H9 (cell line): ENCODE measurements around the gene CLIP1. TPM values are rescaled to one million over a fixed set of nuclear protein-coding genes. Genes with fewer than 3 reads are reported as not detected.

ENCODE experiments used
- DNase-seq: peaks from one replicate; pipeline ENCODE4 v3.0.0-alpha.2; 2017
- H2AFZ ChIP-seq: one replicate; pipeline ENCODE4 v1.6.1; 2013; ENCODE audit warnings: mild to moderate bottlenecking, low read length, control low read depth, moderate library complexity
- H2AK5ac ChIP-seq: 2 replicates; pipeline ENCODE4 v1.6.1; 2013; ENCODE audit warnings: low read length, control low read depth, mixed read lengths; ENCODE audit not compliant: insufficient read length
- H2BK120ac ChIP-seq: one replicate; pipeline ENCODE4 v1.6.1; 2013; ENCODE audit warnings: low read depth, mild to moderate bottlenecking, low read length, control low read depth, inconsistent platforms; ENCODE audit not compliant: poor library complexity, severe bottlenecking
- H2BK12ac ChIP-seq: 2 replicates; pipeline ENCODE4 v1.6.1; 2013; ENCODE audit warnings: low read length, control low read depth, mixed read lengths, low read depth; ENCODE audit not compliant: insufficient read length
- H2BK15ac ChIP-seq: 2 replicates; pipeline ENCODE4 v1.6.1; 2013; ENCODE audit warnings: low read depth, low read length, control low read depth
- H2BK20ac ChIP-seq: one replicate; pipeline ENCODE4 v1.6.1; 2013; ENCODE audit warnings: low read depth, mild to moderate bottlenecking, low read length, control low read depth, inconsistent platforms; ENCODE audit not compliant: poor library complexity, severe bottlenecking
- H2BK5ac ChIP-seq: 2 replicates; pipeline ENCODE4 v1.6.1; 2013; ENCODE audit warnings: low read length, control low read depth, mixed read lengths; ENCODE audit not compliant: insufficient read length
- H3K14ac ChIP-seq: 2 replicates; pipeline ENCODE4 v1.6.1; 2013; ENCODE audit warnings: low read length, control low read depth; ENCODE audit not compliant: insufficient read depth
- H3K18ac ChIP-seq: 2 replicates; pipeline ENCODE4 v1.6.1; 2013; ENCODE audit warnings: low read depth, mild to moderate bottlenecking, mixed read lengths, low read length, control low read depth; ENCODE audit not compliant: insufficient read length
- H3K23ac ChIP-seq: 2 replicates; pipeline ENCODE4 v1.6.1; 2013; ENCODE audit warnings: low read length, control low read depth, mixed read lengths, low read depth; ENCODE audit not compliant: insufficient read length
- H3K23me2 ChIP-seq: 2 replicates; pipeline ENCODE4 v1.6.1; 2013; ENCODE audit warnings: low read depth, mild to moderate bottlenecking, mixed read lengths, low read length, control low read depth; ENCODE audit not compliant: insufficient read length, poor library complexity, severe bottlenecking
- H3K27ac ChIP-seq: 2 replicates; pipeline ENCODE4 v1.5.1; 2013; ENCODE audit warnings: low read length, control low read depth, mixed read lengths, low read depth; ENCODE audit not compliant: insufficient read length
- H3K27me3 ChIP-seq: 2 replicates; pipeline ENCODE4 v1.6.1; 2013; ENCODE audit warnings: low read length, control low read depth, inconsistent platforms; ENCODE audit not compliant: insufficient read depth
- H3K4ac ChIP-seq: 2 replicates; pipeline ENCODE4 v1.6.1; 2013; ENCODE audit warnings: low read depth, mild to moderate bottlenecking, control low read depth, inconsistent platforms, low read length, moderate library complexity
- H3K4me1 ChIP-seq: 2 replicates; pipeline ENCODE4 v1.6.1; 2013; ENCODE audit warnings: low read length, control low read depth, inconsistent platforms; ENCODE audit not compliant: insufficient read depth
- H3K4me2 ChIP-seq: 2 replicates; pipeline ENCODE4 v1.6.1; 2013; ENCODE audit warnings: low read length, control low read depth, mixed read lengths; ENCODE audit not compliant: insufficient read length, insufficient read depth
- H3K56ac ChIP-seq: 2 replicates; pipeline ENCODE4 v1.6.1; 2013; ENCODE audit warnings: low read depth, mild to moderate bottlenecking, mixed read lengths, low read length, control low read depth; ENCODE audit not compliant: insufficient read length
- H3K79me1 ChIP-seq: 2 replicates; pipeline ENCODE4 v1.6.1; 2013; ENCODE audit warnings: low read depth, mild to moderate bottlenecking, moderate library complexity, low read length, control low read depth, inconsistent platforms; ENCODE audit not compliant: insufficient read depth, poor library complexity, severe bottlenecking
- H3K79me2 ChIP-seq: 2 replicates; pipeline ENCODE4 v1.6.1; 2013; ENCODE audit warnings: low read length, control low read depth, inconsistent platforms; ENCODE audit not compliant: insufficient read depth
- H3K9ac ChIP-seq: 2 replicates; pipeline ENCODE4 v1.6.1; 2013; ENCODE audit warnings: low read length, control low read depth, mixed read lengths; ENCODE audit not compliant: insufficient read length; ENCODE audit errors: extremely low read depth
- H3K9me3 ChIP-seq: one replicate; pipeline ENCODE4 v1.6.1; 2013; ENCODE audit warnings: low read depth, low read length, inconsistent platforms; ENCODE audit not compliant: control insufficient read depth
- H3T11ph ChIP-seq: one replicate; pipeline ENCODE4 v1.6.1; 2013; ENCODE audit warnings: mild to moderate bottlenecking, low read length, control low read depth, inconsistent platforms
- H4K20me1 ChIP-seq: one replicate; pipeline ENCODE4 v1.6.1; 2013; ENCODE audit not compliant: control insufficient read depth, insufficient read length, insufficient read depth
- H4K5ac ChIP-seq: 2 replicates; pipeline ENCODE4 v1.6.1; 2013; ENCODE audit warnings: low read depth, mild to moderate bottlenecking, mixed read lengths, low read length, control low read depth; ENCODE audit not compliant: insufficient read length
- H4K8ac ChIP-seq: replicated peaks from 2 replicates; pipeline ENCODE4 v1.6.1; 2013; ENCODE audit warnings: low read length, control low read depth, mixed read lengths, low read depth; ENCODE audit not compliant: insufficient read length
- H4K91ac ChIP-seq: 2 replicates; pipeline ENCODE4 v1.6.1; 2013; ENCODE audit warnings: low read depth, mild to moderate bottlenecking, moderate library complexity, mixed read lengths, low read length, control low read depth; ENCODE audit not compliant: insufficient read length
- H3K27ac Mint-ChIP-seq, 3 experiments: 2 replicates in 2 of 3; 3 replicates in 1 of 3; pipeline ENCODE4 v1.8.0; 2020 to 2021; ENCODE audit warnings: mixed read lengths in 3 of 3, mild to moderate bottlenecking in 1 of 3, moderate library complexity in 1 of 3
- H3K27me3 Mint-ChIP-seq: 2 replicates; pipeline ENCODE4 v1.8.0; 2021; ENCODE audit warnings: low read depth, mild to moderate bottlenecking, moderate library complexity, mixed read lengths
- H3K36me3 Mint-ChIP-seq, 3 experiments: 2 replicates in 2 of 3; 3 replicates in 1 of 3; pipeline ENCODE4 v1.8.0; 2020 to 2021; ENCODE audit warnings: low read depth in 3 of 3, mixed read lengths in 3 of 3; ENCODE audit not compliant: insufficient read depth in 1 of 3
- H3K4me1 Mint-ChIP-seq, 2 experiments: 2 replicates each; pipeline ENCODE4 v1.8.0; 2020; ENCODE audit warnings: mixed read lengths in 2 of 2
- H3K4me3 Mint-ChIP-seq, 2 experiments: 2 replicates in 1 of 2; 3 replicates in 1 of 2; pipeline ENCODE4 v1.8.0; 2020 to 2021; ENCODE audit warnings: mild to moderate bottlenecking in 2 of 2, mixed read lengths in 2 of 2, moderate library complexity in 1 of 2
- H3K9me3 Mint-ChIP-seq, 2 experiments: 2 replicates in 1 of 2; 3 replicates in 1 of 2; pipeline ENCODE4 v1.8.0; 2020; ENCODE audit warnings: mild to moderate bottlenecking in 2 of 2, mixed read lengths in 2 of 2, moderate library complexity in 1 of 2
- CTCF ChIP-seq: fragments of 200-600 bp; sonication (generic); conservative IDR thresholded peaks from 3 replicates; pipeline ENCODE4 v1.8.0; 2021; ENCODE audit warnings: antibody characterized with exemption, mild to moderate bottlenecking
- WGBS: extraction: QIAGEN DNeasy Blood & Tissue Kit; methylation state at CpG from one replicate; pipeline ENCODE4 v1.1.7; 2013; ENCODE audit warnings: missing lambda C conversion rate, low lambda C conversion rate, mixed read lengths; ENCODE audit not compliant: insufficient read length; ENCODE audit errors: extremely low coverage; 5-methylcytosine and 5-hydroxymethylcytosine counted together
- total RNA-seq: library from RNA; stranded (reverse); gene quantifications from 2 replicates; pipeline ENCODE4 v1.2.1, GENCODE V29; 2021

CLIP1 gene
- total RNA-seq, 1 experiment from 2014 or later, result 23.6 TPM

- H4K5ac ChIP-seq, result no peak overlapping the region
- no peak for TF ChIP-seq CTCF
- H3K4me3 Mint-ChIP-seq, result no peak overlapping the region
These were observed 37.6 kb upstream of the CLIP1 start for GRCh38 chr12:122460061-122460460.

More at GRCh38 chr12:122460061-122460460, 37.6 kb upstream of the CLIP1 start:
- Mint-ChIP-seq H3K4me1 (no peaks in the 10 kb centered on the region), H3K27ac (no peak overlapping the region), H3K36me3 (no peaks in the 10 kb centered on the region), H3K9me3 (no peaks in the 10 kb centered on the region), H3K27me3 (no peaks in the 10 kb centered on the region; the same call in 1 of the 2 replicates)
- Histone ChIP-seq H3K79me1 (no peaks in the 10 kb centered on the region), H3K27ac (no peak overlapping the region), H3K23me2 (no peaks in the 10 kb centered on the region), H3K9ac (no peak overlapping the region), H3K4me1 (no peaks in the 10 kb centered on the region), H3K9me3 (no peaks in the 10 kb centered on the region), H3K79me2 (no peaks in the 10 kb centered on the region), H3K4ac (no peak overlapping the region), H3K23ac (no peak overlapping the region), H3T11ph (no peak overlapping the region), H2AK5ac (no peak overlapping the region), H3K56ac (no peak overlapping the region), H3K27me3 (no peaks in the 10 kb centered on the region), H2BK15ac (no peak overlapping the region), H4K91ac (no peak overlapping the region), H2BK120ac (no peak overlapping the region), H2BK5ac (no peak overlapping the region), H2BK12ac (no peak overlapping the region), H4K8ac (no peak overlapping the region), H3K18ac (no peak overlapping the region), H2BK20ac (no peak overlapping the region), H3K14ac (no peak overlapping the region), H3K4me2 (no peak overlapping the region), H2AFZ (no peak overlapping the region), H4K20me1 (no peaks in the 10 kb centered on the region)
- WGBS, result no CpG with 5 or more reads among the region's 7 CpGs
- no peak for DNase-seq
